Hepatic stellate cell (primary cell): ENCODE data around the gene CDH13.
A peak's percentile ranks its signal among the peaks of the same experiment; 100 is the strongest.

Experiments
- DNase-seq: peaks from one replicate; pipeline ENCODE4 v3.0.0; 2011; ENCODE audit warnings: low spot score

The CDH13 gene

GRCh38 chr16:83356266-83356665 is 729.5 kb downstream of the CDH13 start:
- peak; percentile 43 for DNase-seq

GRCh38 chr16:83356986-83357385 is 730.2 kb downstream of the CDH13 start:
- no peak for DNase-seq

GRCh38 chr16:83363521-83363920 is 736.8 kb downstream of the CDH13 start:
- no peak for DNase-seq

- no peak for DNase-seq
Observed at GRCh38 chr16:83365166-83365565, 738.4 kb downstream of the CDH13 start.

GRCh38 chr16:83366228-83366627 is 739.5 kb downstream of the CDH13 start:
- DNase-seq, result no peak

GRCh38 chr16:83374979-83375378 is 748.2 kb downstream of the CDH13 start:
- DNase-seq, result no peak

GRCh38 chr16:83389751-83390150 is 763.0 kb downstream of the CDH13 start:
- no peak for DNase-seq

- DNase-seq, result no peak
Observed at GRCh38 chr16:83390759-83391158, 764.0 kb downstream of the CDH13 start.

GRCh38 chr16:83392743-83393142 is 766.0 kb downstream of the CDH13 start:
- DNase-seq, result no peak

GRCh38 chr16:83393196-83393981 is 766.6 kb downstream of the CDH13 start:
- peak; percentile 55 for DNase-seq

- no peak for DNase-seq
Observed at GRCh38 chr16:83397601-83398291, 771.0 kb downstream of the CDH13 start.

- no peak for DNase-seq
Observed at GRCh38 chr16:83400234-83400633, 773.5 kb downstream of the CDH13 start.

GRCh38 chr16:83402160-83402814 is 775.5 kb downstream of the CDH13 start:
- no peak for DNase-seq

GRCh38 chr16:83402967-83403366 is 776.2 kb downstream of the CDH13 start:
- DNase-seq, result peak; percentile 21

GRCh38 chr16:83403761-83404160 is 777.0 kb downstream of the CDH13 start:
- DNase-seq, result peak; percentile 20

- DNase-seq, result no peak
Observed at GRCh38 chr16:83404261-83404660, 777.5 kb downstream of the CDH13 start.

- DNase-seq, result no peak
Observed at GRCh38 chr16:83407928-83408327, 781.2 kb downstream of the CDH13 start.

GRCh38 chr16:83409347-83409746 is 782.6 kb downstream of the CDH13 start:
- DNase-seq, result no peak

- no peak for DNase-seq
Observed at GRCh38 chr16:83418565-83418964, 791.8 kb downstream of the CDH13 start.

- DNase-seq, result no peak
Observed at GRCh38 chr16:83420206-83420760, 793.5 kb downstream of the CDH13 start.

GRCh38 chr16:83433201-83433600 is 806.4 kb downstream of the CDH13 start:
- DNase-seq, result no peak

GRCh38 chr16:83437036-83437435 is 810.3 kb downstream of the CDH13 start:
- DNase-seq, result no peak

- DNase-seq, result no peak
Observed at GRCh38 chr16:83438326-83438725, 811.6 kb downstream of the CDH13 start.
